OCI-LY7 (cell line): ENCODE results near the gene CES5A. TPM values are rescaled to one million over a fixed set of nuclear protein-coding genes. Genes with fewer than 3 reads are reported as not detected.

Source experiments
- Bru-seq: library from RNA; stranded (reverse); fragments of 400-500 nt; gene quantifications from one replicate; lab custom pipeline; 2021; lab: Mats Ljungman, UMichigan
- BruChase-seq, 2 experiments: library from RNA; stranded (reverse); fragments of 400-500 nt; gene quantifications; one replicate each; lab custom pipeline; 2021; lab: Mats Ljungman, UMichigan
- BruUV-seq: library from RNA; stranded (reverse); fragments of 400-500 nt; replicated peaks from 2 replicates; lab custom pipeline; 2021; lab: Mats Ljungman, UMichigan
- CTCF ChIA-PET: fragments of 300-600 bp; sonication (Branson Sonifier 250); formaldehyde crosslinking; loops from one replicate; lab custom pipeline; 2022; ENCODE audit warnings: antibody characterized with exemption; ENCODE audit not compliant: unreplicated experiment; lab: Charles Lee
- POLR2A ChIA-PET: fragments of 300-600 bp; sonication (Branson Sonifier 250); formaldehyde crosslinking; loops from one replicate; lab custom pipeline; 2022; ENCODE audit warnings: antibody characterized with exemption; lab: Charles Lee
- DNase-seq: peaks from one replicate; pipeline ENCODE4 v3.0.0-alpha.2; 2015; ENCODE audit warnings: low spot score
- H2AFZ ChIP-seq: fragments of 200-600 bp; sonication (generic), shearing (Covaris generic); 2 replicates; pipeline ENCODE4 v1.6.1; 2014; ENCODE audit warnings: mild to moderate bottlenecking, antibody characterized with exemption, low read length, moderate library complexity
- H3K27ac ChIP-seq: fragments of 200-600 bp; sonication (generic); 2 replicates; pipeline ENCODE4 v1.5.1; 2014; ENCODE audit warnings: mixed run types, low read depth, mild to moderate bottlenecking, moderate library complexity, low read length, inconsistent platforms; ENCODE audit not compliant: poor library complexity, severe bottlenecking
- H3K36me3 ChIP-seq: fragments of 200-600 bp; sonication (generic); 2 replicates; pipeline ENCODE4 v1.6.1; 2014; ENCODE audit warnings: mild to moderate bottlenecking, antibody characterized with exemption, low read length, moderate library complexity, mixed read lengths; ENCODE audit not compliant: insufficient read depth
- H3K4me1 ChIP-seq: fragments of 200-600 bp; sonication (generic); 2 replicates; pipeline ENCODE4 v1.5.1; 2014; ENCODE audit warnings: mild to moderate bottlenecking, low read length; ENCODE audit not compliant: insufficient read depth, poor library complexity, severe bottlenecking
- H3K4me2 ChIP-seq: fragments of 200-600 bp; sonication (generic); 2 replicates; pipeline ENCODE4 v1.6.1; 2014; ENCODE audit warnings: mild to moderate bottlenecking, low read length
- H3K4me3 ChIP-seq: fragments of 200-600 bp; sonication (generic); 2 replicates; pipeline ENCODE4 v1.5.1; 2014; ENCODE audit warnings: mild to moderate bottlenecking, low read depth, low read length; ENCODE audit not compliant: poor library complexity, severe bottlenecking
- H3K79me2 ChIP-seq: fragments of 200-600 bp; sonication (generic); 2 replicates; pipeline ENCODE4 v1.6.1; 2016; ENCODE audit warnings: low read depth, mild to moderate bottlenecking, low read length, moderate library complexity, mixed read lengths; ENCODE audit not compliant: insufficient read depth
- H3K9me2 ChIP-seq: fragments of 200-600 bp; sonication (generic); 2 replicates; pipeline ENCODE4 v1.6.1; 2016; ENCODE audit warnings: mild to moderate bottlenecking, low read length, mixed read lengths; ENCODE audit not compliant: insufficient read depth
- H3K9me3 ChIP-seq: fragments of 200-600 bp; sonication (generic); 2 replicates; pipeline ENCODE4 v1.6.1; 2014; ENCODE audit warnings: mild to moderate bottlenecking, mixed run types, low read length, mixed read lengths
- H4K20me1 ChIP-seq: fragments of 200-600 bp; sonication (generic); 2 replicates; pipeline ENCODE4 v1.6.1; 2014; ENCODE audit warnings: mild to moderate bottlenecking, antibody characterized with exemption, low read length, moderate library complexity, mixed read lengths; ENCODE audit not compliant: insufficient read depth
- EZH2phosphoT487 ChIP-seq: fragments of 200-600 bp; sonication (generic); IDR thresholded peaks from 2 replicates; pipeline ENCODE4 v1.6.1; 2018; ENCODE audit warnings: low read depth, borderline replicate concordance, mild to moderate bottlenecking, mixed run types, antibody characterized with exemption, low read length, moderate library complexity, mixed read lengths
- intact Hi-C: fragments of 100-400 bp; cut with micrococcal nuclease; formaldehyde crosslinking; loops from one replicate; pipeline ENCODE4 v1.10.0; 2022; ENCODE audit not compliant: unreplicated experiment
- long read RNA-seq: library from polyadenylated mRNA; stranded (forward); transcript quantifications from one replicate; pipeline ENCODE4 v2.0.0, GENCODE V29; 2022
- total RNA-seq, 2 experiments: library from RNA; depleted of rRNA in 1 of 2; stranded (reverse); fragments of >200 nt in 1 of 2; shearing (Covaris generic) in 1 of 2; gene quantifications; 2 replicates each; pipeline ENCODE4 v1.2.3, GENCODE V29; 2014 to 2022
- TF ChIP-seq, protein P1 (sequence below): fragments of 200-600 bp; sonication (generic); conservative IDR thresholded peaks from 2 replicates; pipeline ENCODE4 v1.5.1; 2014; ENCODE audit warnings: mild to moderate bottlenecking, antibody characterized with exemption, low read length, moderate library complexity, mixed read lengths

CES5A gene, protein sequence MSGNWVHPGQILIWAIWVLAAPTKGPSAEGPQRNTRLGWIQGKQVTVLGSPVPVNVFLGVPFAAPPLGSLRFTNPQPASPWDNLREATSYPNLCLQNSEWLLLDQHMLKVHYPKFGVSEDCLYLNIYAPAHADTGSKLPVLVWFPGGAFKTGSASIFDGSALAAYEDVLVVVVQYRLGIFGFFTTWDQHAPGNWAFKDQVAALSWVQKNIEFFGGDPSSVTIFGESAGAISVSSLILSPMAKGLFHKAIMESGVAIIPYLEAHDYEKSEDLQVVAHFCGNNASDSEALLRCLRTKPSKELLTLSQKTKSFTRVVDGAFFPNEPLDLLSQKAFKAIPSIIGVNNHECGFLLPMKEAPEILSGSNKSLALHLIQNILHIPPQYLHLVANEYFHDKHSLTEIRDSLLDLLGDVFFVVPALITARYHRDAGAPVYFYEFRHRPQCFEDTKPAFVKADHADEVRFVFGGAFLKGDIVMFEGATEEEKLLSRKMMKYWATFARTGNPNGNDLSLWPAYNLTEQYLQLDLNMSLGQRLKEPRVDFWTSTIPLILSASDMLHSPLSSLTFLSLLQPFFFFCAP
- total RNA-seq (2014; rRNA removed; shearing (Covaris generic)) (not detected in 2 replicates), total RNA-seq (2022) (not detected in 2 replicates), Bru-seq, nascent RNA (not detected), BruChase-seq, experiment 1, labeled RNA remaining after a 6-hour chase (not detected), BruChase-seq, experiment 2, labeled RNA remaining after a 2-hour chase (not detected)
- long read RNA-seq = 0 reads

DNA sequence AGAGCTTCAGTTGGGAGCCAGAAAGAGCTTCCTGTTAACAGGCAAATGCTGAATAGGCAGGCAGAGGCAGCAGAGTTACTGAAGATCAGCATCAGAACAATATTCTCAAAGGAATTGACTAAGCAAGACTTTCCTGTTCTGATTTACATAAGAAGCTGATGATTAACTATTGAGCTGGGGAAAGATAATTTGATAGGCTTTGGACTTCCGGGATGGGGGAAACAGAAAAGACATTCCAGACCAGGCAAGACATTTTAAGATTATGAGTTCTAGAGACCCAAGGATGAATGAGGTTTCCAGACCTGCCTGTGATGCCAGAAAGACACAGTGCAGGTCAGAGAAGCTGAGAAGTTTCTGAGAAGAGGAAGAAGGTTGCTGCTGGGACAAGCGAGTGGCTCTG, at the start of gene CES5A:
Gene CES5A (minus strand): TSS at position 101 of the 400 bp plus-strand sequence. CDS start 152 bp downstream, outside the sequence.
- H3K4me1 ChIP-seq = no peaks in the 10 kb centered on the region
- no peak for DNase-seq
- no peaks in the 10 kb centered on the region for H4K20me1 ChIP-seq
- H3K9me2 ChIP-seq = no peaks in the 10 kb centered on the region
- H3K36me3 ChIP-seq = no peaks in the 10 kb centered on the region
- no TSS peak for BruUV-seq
- ChIA-PET POLR2A (interaction anchor here (0.6 kb wide), 1 partner anchor 235 kb away, joined by 3 read pairs; no protein-coding TSS in a partner anchor), CTCF (no interaction called here)
- H3K27ac ChIP-seq = no peak within 1 kb of the TSS
- H3K4me2 ChIP-seq = no peak within 1 kb of the TSS
- no peak within 1 kb of the TSS for H2AFZ ChIP-seq
- H3K79me2 ChIP-seq = no peaks in the 10 kb centered on the region
- intact Hi-C loops = no loop called here
- H3K4me3 ChIP-seq = no peak within 1 kb of the TSS
- no peaks in the 10 kb centered on the region for H3K9me3 ChIP-seq
- no peak for TF ChIP-seq EZH2phosphoT487
- TF ChIP-seq, protein P1, sequence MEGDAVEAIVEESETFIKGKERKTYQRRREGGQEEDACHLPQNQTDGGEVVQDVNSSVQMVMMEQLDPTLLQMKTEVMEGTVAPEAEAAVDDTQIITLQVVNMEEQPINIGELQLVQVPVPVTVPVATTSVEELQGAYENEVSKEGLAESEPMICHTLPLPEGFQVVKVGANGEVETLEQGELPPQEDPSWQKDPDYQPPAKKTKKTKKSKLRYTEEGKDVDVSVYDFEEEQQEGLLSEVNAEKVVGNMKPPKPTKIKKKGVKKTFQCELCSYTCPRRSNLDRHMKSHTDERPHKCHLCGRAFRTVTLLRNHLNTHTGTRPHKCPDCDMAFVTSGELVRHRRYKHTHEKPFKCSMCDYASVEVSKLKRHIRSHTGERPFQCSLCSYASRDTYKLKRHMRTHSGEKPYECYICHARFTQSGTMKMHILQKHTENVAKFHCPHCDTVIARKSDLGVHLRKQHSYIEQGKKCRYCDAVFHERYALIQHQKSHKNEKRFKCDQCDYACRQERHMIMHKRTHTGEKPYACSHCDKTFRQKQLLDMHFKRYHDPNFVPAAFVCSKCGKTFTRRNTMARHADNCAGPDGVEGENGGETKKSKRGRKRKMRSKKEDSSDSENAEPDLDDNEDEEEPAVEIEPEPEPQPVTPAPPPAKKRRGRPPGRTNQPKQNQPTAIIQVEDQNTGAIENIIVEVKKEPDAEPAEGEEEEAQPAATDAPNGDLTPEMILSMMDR = no peak

DNA sequence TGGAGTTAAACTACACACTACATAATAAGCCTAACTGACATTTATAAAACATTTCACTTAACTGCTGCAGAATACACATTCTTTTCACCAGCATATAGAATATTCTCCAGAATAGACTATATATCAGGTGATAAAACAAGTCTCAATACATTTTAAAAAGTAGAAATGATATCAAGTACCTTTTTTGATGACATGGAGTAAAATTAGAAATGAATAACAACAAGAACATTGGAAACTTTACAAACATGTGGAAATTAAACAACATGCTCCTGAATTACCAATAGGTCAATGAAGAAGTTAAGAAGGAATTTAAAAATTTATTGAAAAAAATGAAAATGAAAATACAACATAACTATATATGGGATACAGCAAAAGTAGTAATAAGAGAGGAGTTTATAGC, 47.5 kb upstream of the CES5A start:
- Histone ChIP-seq H3K4me1 (no peaks in the 10 kb centered on the region), H3K27ac (no peak overlapping the region), H3K4me3 (no peak overlapping the region), H3K79me2 (no peaks in the 10 kb centered on the region), H3K36me3 (no peaks in the 10 kb centered on the region), H3K4me2 (no peak overlapping the region), H2AFZ (no peak overlapping the region), H4K20me1 (no peaks in the 10 kb centered on the region), H3K9me3 (no peaks in the 10 kb centered on the region), H3K9me2 (no peaks in the 10 kb centered on the region)
- TF ChIP-seq EZH2phosphoT487 = no peak
- TF ChIP-seq, protein P1 = no peak
- ChIA-PET POLR2A (no interaction called here), CTCF (no interaction called here)
- no TSS peak for BruUV-seq
- intact Hi-C loops = no loop called here
- no peak for DNase-seq
